Germinal center (tissue), 1 donor: Measurements from ENCODE around the gene TSHR.
A peak's percentile ranks its signal among the peaks of the same experiment; 100 is the strongest.

Source experiments
- DNase-seq: peaks from one replicate; pipeline ENCODE4 v3.0.0; 2012; ENCODE audit warnings: mixed read lengths, low spot score

TSHR gene

DNA sequence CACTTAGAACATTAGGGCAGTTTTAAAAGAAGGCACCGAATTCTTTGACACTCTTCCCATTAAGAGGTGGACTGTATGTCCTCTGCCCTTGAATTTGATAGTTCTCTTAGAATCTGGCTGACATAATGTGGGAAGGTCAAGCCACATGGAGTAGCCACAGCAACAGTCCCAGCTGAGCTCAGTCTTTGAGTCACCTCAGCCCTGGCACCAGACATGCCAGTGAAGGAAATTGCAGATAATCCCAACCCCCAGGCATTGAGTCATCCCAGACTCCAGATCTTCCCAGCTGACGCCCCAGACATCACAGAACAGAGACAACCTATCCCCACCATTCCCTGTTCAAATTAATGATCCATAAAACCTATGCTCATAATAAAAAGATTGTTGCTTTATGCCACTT, 181.9 kb downstream of the TSHR start:
- no peak for DNase-seq

DNA sequence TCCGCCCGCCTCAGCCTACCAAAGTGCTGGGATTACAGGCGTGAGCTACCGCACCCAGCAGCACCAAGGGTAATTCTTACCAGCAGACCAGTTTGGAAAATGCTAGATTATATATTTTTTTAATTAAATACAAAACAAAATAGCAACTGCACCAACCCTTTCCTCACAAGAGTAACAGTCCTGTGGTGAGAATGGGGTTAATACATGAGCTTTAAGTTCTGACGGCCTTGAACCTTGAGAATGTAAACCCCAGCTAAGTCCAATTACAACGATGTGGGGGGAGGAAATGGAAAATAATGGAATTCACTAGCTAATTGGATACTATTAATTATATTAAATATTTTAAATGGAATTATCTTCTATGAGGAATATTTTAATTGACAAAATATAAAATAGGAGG, 183.0 kb downstream of the TSHR start:
- no peak for DNase-seq

GRCh38 chr14:81141426-81141825, 186.0 kb downstream of the TSHR start:
- DNase-seq: no peak

DNA sequence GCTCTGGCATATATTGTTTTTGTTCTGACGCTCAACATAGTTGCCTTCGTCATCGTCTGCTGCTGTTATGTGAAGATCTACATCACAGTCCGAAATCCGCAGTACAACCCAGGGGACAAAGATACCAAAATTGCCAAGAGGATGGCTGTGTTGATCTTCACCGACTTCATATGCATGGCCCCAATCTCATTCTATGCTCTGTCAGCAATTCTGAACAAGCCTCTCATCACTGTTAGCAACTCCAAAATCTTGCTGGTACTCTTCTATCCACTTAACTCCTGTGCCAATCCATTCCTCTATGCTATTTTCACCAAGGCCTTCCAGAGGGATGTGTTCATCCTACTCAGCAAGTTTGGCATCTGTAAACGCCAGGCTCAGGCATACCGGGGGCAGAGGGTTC, 188.4 kb downstream of the TSHR start:
- DNase-seq: no peak

DNA sequence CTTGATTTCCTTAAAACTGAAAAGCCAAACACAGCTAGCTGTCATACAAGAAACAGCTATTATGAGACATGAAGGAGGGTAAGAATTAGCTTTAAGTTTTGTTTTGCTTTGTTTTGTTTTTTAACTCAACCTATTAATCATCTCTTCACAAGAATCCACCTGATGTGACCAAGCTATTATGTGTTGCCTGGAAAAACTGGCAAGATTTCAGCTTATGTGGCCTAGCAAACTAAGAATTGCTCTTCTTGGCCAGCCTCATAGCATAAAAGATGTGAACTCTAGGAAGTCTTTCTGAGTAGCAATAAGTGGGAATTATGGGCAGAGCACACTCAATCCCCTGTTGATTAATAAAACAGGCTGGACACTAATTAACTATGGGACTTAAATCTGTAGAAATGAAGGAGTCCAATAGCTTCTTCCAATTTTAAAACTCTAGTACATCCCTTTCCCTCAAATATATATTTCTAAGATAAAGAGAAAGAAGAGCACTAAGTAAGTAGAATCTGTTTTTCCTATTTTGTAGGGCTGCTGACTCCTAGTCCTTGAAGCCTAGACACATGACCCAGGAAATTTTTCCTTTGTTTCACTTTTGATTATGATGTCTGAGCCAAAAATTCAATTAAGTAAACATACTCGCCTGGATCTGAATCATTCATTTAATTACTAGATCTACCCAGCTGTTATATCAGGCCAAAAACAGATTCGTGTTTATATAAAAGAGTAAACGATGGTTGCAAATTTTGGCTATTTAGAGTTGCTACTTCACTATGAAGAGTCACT, 189.6 kb downstream of the TSHR start:
- no peak for DNase-seq

DNA sequence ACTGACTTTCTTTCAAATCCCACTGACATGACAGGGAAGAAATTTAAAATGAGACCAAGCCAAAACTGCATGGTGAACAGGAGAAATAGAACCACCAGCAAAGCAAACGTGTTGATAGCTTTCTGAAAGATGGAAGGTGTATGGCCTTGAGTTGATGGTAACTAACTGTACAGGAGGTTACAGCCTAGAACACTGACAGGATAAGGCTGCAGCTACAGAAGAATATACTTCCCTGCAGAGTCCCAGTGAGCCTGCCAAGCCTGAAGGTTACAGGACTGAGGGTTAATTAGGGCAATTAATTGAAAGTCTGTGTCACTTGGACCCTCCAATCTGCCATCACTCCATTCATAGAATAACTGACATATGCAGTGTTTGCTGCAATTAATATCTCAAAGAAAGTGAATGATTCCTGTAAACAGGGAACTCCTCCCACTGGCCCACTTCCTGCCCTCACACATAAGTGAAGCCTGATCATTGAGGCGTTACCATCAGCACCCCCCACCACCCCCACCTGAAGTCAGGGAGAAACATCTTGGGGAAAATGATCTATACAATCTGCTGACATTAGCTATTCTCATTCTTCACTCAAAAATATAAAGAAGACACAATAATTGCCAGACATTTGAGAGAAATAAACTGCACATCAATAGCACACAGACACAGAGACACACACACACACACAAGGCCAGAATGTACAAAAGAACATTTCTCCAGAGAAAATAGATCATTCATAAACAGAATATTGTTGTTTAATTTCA, 191.9 kb downstream of the TSHR start:
- DNase-seq: no peak

- DNase-seq: no peak
Observed at GRCh38 chr14:81148635-81149034, 193.2 kb downstream of the TSHR start.

GRCh38 chr14:81153187-81153586, 197.8 kb downstream of the TSHR start:
- DNase-seq: no peak

DNA sequence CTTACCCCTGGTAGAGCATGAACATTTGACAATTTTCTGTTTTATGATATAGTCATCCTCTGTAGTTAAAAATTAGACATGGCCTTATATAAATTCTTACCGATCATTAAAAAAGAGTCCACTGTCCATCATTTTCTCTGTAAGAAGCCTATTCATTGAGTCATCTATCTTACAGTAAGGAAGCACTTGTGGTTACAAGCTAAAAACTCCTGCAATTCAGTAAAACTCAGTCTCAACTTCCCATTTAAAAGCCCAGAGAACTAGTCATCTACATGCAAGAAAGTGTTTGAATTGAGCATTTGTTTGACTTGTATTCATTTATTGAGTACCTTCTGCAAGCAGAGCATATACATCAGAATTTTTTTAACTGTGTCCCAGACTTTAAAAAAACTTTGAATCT, 202.0 kb downstream of the TSHR start:
- DNase-seq: no peak

GRCh38 chr14:81161088-81161487, 205.7 kb downstream of the TSHR start:
- no peak for DNase-seq

DNA sequence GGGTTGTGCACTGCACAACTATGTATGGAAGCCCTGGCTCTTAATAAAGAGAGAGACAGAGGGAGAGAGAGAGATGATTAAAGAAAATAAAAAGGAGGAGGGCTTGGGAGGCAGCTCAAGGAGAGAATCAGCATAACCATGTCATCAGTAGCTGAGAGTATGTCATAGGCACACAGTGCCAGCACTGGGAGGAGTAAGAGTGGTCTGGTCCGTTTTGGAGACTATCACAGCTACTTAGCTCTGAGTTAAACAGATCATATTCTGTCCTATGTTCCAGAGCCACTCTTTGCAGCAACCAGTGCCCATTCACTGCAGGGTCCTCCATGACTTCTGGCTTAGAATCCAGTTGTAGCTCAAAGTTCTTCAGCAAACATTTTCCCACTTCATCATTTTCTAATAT, 206.3 kb downstream of the TSHR start:
- DNase-seq: no peak

DNA sequence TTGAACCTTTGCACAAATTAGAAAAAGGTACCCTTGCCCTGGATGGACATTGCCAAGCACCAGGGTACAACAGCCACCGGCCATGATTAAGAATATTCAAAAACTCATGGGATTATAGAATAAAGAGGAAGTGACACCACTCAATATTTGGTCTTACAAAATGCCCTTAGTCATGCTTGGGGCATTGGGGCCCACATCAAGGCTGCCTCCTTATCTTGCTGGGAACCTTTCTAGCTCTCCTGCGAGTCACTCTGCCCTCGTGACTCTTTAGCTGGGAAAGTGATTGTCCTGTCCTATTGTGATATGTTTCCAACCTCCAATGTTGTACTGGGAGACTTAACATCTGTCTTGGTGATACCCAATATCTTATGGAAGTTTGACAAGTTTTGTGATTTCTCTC, 207.5 kb downstream of the TSHR start:
- no peak for DNase-seq

- DNase-seq: peak; percentile 72
Observed at GRCh38 chr14:81164167-81164774, 208.8 kb downstream of the TSHR start.

DNA sequence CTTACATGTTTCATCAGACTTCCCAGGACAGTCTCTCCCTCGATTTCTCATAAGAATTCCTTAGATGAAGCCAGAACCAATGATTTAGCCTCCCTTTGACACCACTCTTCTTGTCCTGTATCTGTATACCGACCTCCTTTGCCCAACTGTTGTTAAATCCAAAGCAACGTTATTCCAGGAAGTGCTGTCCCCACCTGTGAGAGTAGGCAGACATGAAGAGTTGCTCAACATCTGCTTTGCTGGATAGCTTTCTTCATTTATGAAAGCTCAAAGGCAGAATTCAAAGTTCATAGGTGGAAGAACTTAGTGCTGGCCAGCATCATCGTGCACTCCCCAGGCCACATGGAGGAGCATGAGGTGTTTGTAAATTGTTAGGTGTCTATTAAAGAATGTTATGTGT, 209.8 kb downstream of the TSHR start:
- DNase-seq: no peak

DNA sequence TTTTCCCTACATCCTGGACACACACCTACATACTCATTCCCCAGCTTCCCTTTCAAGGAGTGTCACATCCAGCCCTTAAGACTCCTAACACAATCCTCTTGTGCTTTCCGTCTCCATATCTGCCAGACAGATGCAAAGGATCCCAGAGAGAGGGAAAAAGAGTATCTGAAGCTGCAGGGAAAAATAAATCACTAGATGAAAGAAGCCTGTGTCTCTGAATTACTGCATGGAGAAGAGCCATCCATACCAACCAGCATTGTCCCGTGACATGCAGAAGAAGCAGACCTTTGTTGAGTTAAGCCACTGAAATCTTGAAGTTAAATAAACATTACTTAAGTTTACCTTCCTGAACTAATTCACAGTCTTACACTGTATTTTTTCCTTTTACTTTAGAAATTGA, 210.7 kb downstream of the TSHR start:
- no peak for DNase-seq

DNA sequence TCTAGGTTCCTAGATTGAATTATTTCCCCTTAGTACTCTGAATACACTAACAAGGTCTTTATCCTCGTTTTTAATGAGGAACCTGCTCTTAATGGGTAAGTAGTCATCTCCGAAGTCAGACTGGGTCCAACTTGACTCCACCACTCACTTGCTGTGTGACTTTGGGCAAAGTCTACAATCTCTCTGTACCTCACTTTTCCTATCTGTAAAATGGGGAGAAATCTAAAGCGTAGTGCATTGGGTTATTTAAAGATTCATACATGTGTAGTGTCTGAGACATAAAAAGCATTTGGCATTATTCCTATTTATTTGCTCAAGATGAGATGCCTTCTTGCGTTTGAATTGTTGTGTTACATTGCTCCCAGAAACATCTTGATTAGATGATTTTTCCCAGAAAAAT, 213.8 kb downstream of the TSHR start:
- no peak for DNase-seq

GRCh38 chr14:81169711-81170103, 214.3 kb downstream of the TSHR start:
- peak; percentile 24 for DNase-seq

GRCh38 chr14:81170104-81170828, 214.8 kb downstream of the TSHR start:
- peak; percentile 89 for DNase-seq

GRCh38 chr14:81170829-81171195, 215.4 kb downstream of the TSHR start:
- no peak for DNase-seq

DNA sequence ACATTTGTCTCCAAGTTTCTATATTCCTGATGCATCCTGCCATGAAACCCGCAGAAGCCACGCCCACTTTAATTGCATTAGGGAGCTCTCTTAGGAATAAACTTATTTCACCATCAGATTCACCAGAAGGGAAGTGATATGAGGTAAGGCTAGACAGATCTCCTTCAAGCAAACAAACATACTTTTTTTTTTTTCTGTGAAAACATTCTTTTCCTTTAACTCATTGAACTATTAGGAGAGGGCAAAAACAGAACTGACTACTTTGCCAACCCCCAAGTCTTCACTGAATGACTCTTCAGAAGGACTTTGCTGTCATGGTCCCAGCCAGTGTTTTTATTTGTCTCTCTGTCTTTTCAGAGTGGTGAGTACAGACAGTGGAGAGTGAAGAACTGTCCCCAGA, 216.9 kb downstream of the TSHR start:
- DNase-seq: no peak

GRCh38 chr14:81172881-81173280, 217.5 kb downstream of the TSHR start:
- no peak for DNase-seq

DNA sequence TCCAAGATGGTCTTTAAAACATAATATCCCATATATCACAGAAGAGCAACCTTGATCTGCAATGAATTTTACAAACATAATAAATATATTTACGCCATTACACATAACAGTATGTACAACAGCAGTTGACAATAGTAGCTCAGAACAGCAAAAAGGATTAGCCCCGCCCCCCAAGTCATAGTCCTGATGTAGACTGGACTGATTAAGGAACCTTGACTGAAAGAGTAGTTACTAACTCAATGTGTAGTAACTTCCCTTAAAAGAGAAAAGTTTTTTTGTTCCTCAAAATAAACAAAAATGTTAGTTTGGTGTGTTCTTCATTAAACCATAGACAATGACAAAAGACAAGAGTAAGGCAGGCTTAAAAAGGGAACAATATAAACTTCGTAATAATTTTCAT, 220.8 kb downstream of the TSHR start:
- DNase-seq: peak; percentile 23

DNA sequence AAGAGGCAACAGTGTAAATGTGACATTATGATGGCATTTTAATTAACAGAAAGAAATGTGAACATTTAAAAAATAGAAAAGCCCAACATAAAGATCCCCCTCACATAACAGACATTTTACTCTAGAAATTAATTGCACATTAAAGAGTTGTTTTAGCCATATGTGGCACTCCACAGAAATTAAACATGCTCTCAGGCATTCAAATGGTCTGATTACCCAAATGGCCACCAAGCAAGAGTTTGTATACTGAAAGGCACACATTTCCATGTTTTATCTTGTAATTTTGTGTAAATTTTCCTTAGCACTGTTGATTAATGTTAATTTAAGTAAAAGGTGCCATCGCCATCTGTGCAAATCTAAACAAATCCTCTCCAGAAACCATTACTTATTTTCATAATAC, 221.8 kb downstream of the TSHR start:
- no peak for DNase-seq
